ENCODE measurements around the gene LAG3.

The LAG3 gene

DNA sequence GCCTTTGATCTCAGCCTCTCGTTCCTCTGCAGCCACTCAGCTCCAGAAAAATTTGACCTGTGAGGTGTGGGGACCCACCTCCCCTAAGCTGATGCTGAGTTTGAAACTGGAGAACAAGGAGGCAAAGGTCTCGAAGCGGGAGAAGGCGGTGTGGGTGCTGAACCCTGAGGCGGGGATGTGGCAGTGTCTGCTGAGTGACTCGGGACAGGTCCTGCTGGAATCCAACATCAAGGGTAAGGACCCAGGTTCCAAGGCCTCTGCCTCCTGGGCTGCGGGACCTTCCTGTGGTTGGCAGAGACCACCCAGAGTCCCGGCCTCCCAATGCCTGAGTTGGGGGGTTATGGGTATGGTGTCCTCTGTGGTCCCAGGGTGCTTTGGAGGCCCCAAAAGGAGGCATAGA lies 44.8 kb downstream of the LAG3 start:
- no peak for DNase-seq (ENCODE audit: low read depth)
- TF ChIP-seq, protein P1, sequence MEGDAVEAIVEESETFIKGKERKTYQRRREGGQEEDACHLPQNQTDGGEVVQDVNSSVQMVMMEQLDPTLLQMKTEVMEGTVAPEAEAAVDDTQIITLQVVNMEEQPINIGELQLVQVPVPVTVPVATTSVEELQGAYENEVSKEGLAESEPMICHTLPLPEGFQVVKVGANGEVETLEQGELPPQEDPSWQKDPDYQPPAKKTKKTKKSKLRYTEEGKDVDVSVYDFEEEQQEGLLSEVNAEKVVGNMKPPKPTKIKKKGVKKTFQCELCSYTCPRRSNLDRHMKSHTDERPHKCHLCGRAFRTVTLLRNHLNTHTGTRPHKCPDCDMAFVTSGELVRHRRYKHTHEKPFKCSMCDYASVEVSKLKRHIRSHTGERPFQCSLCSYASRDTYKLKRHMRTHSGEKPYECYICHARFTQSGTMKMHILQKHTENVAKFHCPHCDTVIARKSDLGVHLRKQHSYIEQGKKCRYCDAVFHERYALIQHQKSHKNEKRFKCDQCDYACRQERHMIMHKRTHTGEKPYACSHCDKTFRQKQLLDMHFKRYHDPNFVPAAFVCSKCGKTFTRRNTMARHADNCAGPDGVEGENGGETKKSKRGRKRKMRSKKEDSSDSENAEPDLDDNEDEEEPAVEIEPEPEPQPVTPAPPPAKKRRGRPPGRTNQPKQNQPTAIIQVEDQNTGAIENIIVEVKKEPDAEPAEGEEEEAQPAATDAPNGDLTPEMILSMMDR (IDR thresholded peaks at IDR 0.05; ENCODE audit: control insufficient read depth, extremely low read depth, insufficient read depth) = no peak
- H3K4me3 ChIP-seq (ENCODE audit: low read depth, low read length) = no peak overlapping the region

DNA sequence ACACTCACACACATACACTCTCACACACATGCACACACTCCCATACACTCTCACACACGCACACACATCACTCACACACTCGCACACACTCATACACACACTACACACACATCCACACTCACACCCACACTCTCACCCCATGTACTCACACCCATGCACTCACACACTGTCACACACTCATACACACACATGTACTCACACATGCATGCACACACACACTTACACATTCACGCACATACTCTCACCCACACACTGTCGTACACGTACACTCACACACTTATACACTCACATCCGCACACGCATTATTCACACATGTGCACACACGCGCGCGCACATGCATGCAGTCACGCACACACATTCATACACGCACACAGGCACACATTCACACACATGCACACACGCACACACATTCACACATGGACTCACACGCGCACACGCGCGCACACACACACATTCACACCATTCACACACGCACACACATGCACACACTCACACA lies 45.4 kb downstream of the LAG3 start:
- no peak overlapping the region for H3K4me3 ChIP-seq (ENCODE audit: low read depth, low read length)
- TF ChIP-seq, protein P1 (IDR thresholded peaks at IDR 0.05; ENCODE audit: control insufficient read depth, extremely low read depth, insufficient read depth) = no peak
- DNase-seq (ENCODE audit: low read depth) = no peak

DNA sequence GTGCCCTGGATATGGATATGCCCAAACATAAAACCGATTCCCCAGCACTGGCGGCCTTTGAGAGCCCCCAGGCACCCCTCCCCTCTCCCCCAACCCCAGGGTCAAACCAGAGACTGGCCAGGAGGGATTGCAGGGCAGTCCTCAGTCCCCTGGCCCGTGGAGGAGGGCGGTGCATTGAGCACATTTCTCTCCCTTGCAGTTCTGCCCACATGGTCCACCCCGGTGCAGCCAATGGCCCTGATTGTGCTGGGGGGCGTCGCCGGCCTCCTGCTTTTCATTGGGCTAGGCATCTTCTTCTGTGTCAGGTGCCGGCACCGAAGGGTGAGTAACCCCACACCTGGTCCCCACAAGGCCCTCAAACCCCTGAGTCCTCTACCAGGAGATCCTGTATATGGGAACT lies 45.9 kb downstream of the LAG3 start:
- TF ChIP-seq, protein P1 (IDR thresholded peaks at IDR 0.05; ENCODE audit: control insufficient read depth, extremely low read depth, insufficient read depth) = no peak
- no peak overlapping the region for H3K4me3 ChIP-seq (ENCODE audit: low read depth, low read length)
- DNase-seq (ENCODE audit: low read depth) = no peak

DNA sequence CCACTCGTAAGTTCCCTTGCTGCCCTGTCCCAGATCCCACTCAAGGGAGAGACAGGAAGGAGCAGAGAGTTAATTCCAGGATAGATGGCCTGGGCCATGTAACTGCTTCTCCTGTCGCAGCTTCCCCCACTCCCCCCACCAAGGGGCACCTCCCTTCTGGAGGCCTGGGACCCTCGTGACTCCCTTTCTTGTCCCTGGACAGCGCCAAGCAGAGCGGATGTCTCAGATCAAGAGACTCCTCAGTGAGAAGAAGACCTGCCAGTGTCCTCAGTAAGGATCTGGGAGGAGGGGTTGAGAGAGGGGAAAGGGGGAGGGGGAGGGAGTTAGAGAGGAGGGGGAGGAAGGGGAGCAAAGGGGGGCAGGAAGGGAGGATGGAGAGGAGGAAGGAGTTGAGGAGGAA lies 46.3 kb downstream of the LAG3 start:
- TF ChIP-seq, protein P1 (IDR thresholded peaks at IDR 0.05; ENCODE audit: control insufficient read depth, extremely low read depth, insufficient read depth) = no peak
- DNase-seq (ENCODE audit: low read depth) = no peak
- H3K4me3 ChIP-seq (ENCODE audit: low read depth, low read length) = no peak overlapping the region

DNA sequence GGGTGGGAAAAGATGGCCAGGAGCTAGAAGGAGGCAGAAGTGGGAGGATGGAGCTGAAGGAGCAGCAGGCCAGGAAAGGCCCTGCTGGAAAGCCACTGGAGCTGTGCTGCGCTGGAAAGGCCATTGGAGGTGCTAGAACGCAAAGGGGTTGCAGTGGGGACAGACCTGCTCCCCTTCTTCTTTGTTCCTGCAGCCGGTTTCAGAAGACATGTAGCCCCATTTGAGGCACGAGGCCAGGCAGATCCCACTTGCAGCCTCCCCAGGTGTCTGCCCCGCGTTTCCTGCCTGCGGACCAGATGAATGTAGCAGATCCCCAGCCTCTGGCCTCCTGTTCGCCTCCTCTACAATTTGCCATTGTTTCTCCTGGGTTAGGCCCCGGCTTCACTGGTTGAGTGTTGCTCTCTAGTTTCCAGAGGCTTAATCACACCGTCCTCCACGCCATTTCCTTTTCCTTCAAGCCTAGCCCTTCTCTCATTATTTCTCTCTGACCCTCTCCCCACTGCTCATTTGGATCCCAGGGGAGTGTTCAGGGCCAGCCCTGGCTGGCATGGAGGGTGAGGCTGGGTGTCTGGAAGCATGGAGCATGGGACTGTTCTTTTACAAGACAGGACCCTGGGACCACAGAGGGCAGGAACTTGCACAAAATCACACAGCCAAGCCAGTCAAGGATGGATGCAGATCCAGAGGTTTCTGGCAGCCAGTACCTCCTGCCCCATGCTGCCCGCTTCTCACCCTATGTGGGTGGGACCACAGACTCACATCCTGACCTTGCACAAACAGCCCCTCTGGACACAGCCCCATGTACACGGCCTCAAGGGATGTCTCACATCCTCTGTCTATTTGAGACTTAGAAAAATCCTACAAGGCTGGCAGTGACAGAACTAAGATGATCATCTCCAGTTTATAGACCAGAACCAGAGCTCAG lies 47.0 kb downstream of the LAG3 start:
- no peak for DNase-seq (ENCODE audit: low read depth)
- TF ChIP-seq, protein P1 (IDR thresholded peaks at IDR 0.05; ENCODE audit: control insufficient read depth, extremely low read depth, insufficient read depth) = no peak
- no peak overlapping the region for H3K4me3 ChIP-seq (ENCODE audit: low read depth, low read length)

DNA sequence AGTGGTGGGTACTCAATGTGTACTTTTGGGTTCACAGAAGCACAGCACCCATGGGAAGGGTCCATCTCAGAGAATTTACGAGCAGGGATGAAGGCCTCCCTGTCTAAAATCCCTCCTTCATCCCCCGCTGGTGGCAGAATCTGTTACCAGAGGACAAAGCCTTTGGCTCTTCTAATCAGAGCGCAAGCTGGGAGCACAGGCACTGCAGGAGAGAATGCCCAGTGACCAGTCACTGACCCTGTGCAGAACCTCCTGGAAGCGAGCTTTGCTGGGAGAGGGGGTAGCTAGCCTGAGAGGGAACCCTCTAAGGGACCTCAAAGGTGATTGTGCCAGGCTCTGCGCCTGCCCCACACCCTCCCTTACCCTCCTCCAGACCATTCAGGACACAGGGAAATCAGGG lies 47.8 kb downstream of the LAG3 start:
- H3K4me3 ChIP-seq (ENCODE audit: low read depth, low read length) = no peak overlapping the region
- TF ChIP-seq, protein P1 (IDR thresholded peaks at IDR 0.05; ENCODE audit: control insufficient read depth, extremely low read depth, insufficient read depth) = no peak
- no peak for DNase-seq (ENCODE audit: low read depth)

All from LNCaP clone FGC (cell line).